HEK293 (cell line): ENCODE measurements around the gene SIX4.

Source experiments
- EGR2 ChIP-seq: fragments of 450-650 bp; formaldehyde crosslinking; IDR thresholded peaks from 2 replicates; pipeline ENCODE4 v1.5.1; 2016; ENCODE audit warnings: low read depth, missing biosample characterization, missing genetic modification characterization
- FEZF1 ChIP-seq: fragments of 450-650 bp; formaldehyde crosslinking; IDR thresholded peaks from 2 replicates; pipeline ENCODE4 v1.5.1; 2016; ENCODE audit warnings: missing biosample characterization, missing genetic modification characterization
- GFI1B ChIP-seq: fragments of 450-650 bp; formaldehyde crosslinking; IDR thresholded peaks from 2 replicates; pipeline ENCODE4 v1.5.1; 2016; ENCODE audit warnings: missing biosample characterization, missing genetic modification characterization
- GLIS1 ChIP-seq: fragments of 450-650 bp; formaldehyde crosslinking; IDR thresholded peaks from 2 replicates; pipeline ENCODE4 v1.5.1; 2016; ENCODE audit warnings: missing biosample characterization, missing genetic modification characterization
- HOXC10 ChIP-seq: sonication (generic); formaldehyde crosslinking; IDR thresholded peaks from 2 replicates; pipeline ENCODE4 v1.8.1; 2023; ENCODE audit warnings: mild to moderate bottlenecking, missing genetic modification reagents
- IKZF3 ChIP-seq: fragments of 450-650 bp; IDR thresholded peaks from 2 replicates; pipeline ENCODE4 v1.5.0; 2018; ENCODE audit warnings: missing biosample characterization, mild to moderate bottlenecking, missing genetic modification characterization, moderate library complexity
- KLF10 ChIP-seq: fragments of 450-650 bp; IDR thresholded peaks from 2 replicates; pipeline ENCODE4 v1.5.1; 2018; ENCODE audit warnings: missing biosample characterization, mild to moderate bottlenecking, missing genetic modification characterization
- PATZ1 ChIP-seq: fragments of 450-650 bp; formaldehyde crosslinking; IDR thresholded peaks from 2 replicates; pipeline ENCODE4 v1.5.1; 2016; ENCODE audit warnings: missing biosample characterization, missing genetic modification characterization
- PRDM1 ChIP-seq: fragments of 450-650 bp; formaldehyde crosslinking; IDR thresholded peaks from 2 replicates; pipeline ENCODE4; 2016; ENCODE audit warnings: missing biosample characterization, missing genetic modification characterization
- PRDM6 ChIP-seq: fragments of 450-650 bp; formaldehyde crosslinking; IDR thresholded peaks from 2 replicates; pipeline ENCODE4 v1.5.1; 2017; ENCODE audit warnings: missing biosample characterization, missing genetic modification characterization
- TCF7L2 ChIP-seq: IDR thresholded peaks from 2 replicates; pipeline ENCODE4 v1.6.1; 2011; ENCODE audit warnings: low read depth, mild to moderate bottlenecking, inconsistent platforms, low read length, moderate library complexity, borderline replicate concordance
- YY2 ChIP-seq: fragments of 450-650 bp; formaldehyde crosslinking; IDR thresholded peaks from 2 replicates; pipeline ENCODE4 v1.5.1; 2016; ENCODE audit warnings: missing biosample characterization, missing genetic modification characterization
- ZBTB11 ChIP-seq: fragments of 450-650 bp; formaldehyde crosslinking; conservative IDR thresholded peaks from 2 replicates; pipeline ENCODE4 v1.5.1; 2016; ENCODE audit warnings: low read depth, missing biosample characterization, missing genetic modification characterization
- ZNF114 ChIP-seq: fragments of 450-650 bp; formaldehyde crosslinking; IDR thresholded peaks from 2 replicates; pipeline ENCODE4 v1.5.0; 2017; ENCODE audit warnings: missing biosample characterization, missing genetic modification characterization
- ZNF121 ChIP-seq: fragments of 450-650 bp; formaldehyde crosslinking; IDR thresholded peaks from 2 replicates; pipeline ENCODE4 v1.5.1; 2016; ENCODE audit warnings: missing biosample characterization, missing genetic modification characterization
- ZNF132 ChIP-seq: fragments of 450-650 bp; formaldehyde crosslinking; IDR thresholded peaks from 2 replicates; pipeline ENCODE4 v1.5.1; 2017; ENCODE audit warnings: missing biosample characterization, missing genetic modification characterization, borderline replicate concordance
- ZNF133 ChIP-seq: fragments of 450-650 bp; formaldehyde crosslinking; IDR thresholded peaks from 2 replicates; pipeline ENCODE4 v1.5.1; 2016; ENCODE audit warnings: missing biosample characterization, missing genetic modification characterization
- ZNF184 ChIP-seq: fragments of 450-650 bp; IDR thresholded peaks from 2 replicates; pipeline ENCODE4 v1.5.1; 2018; ENCODE audit warnings: missing biosample characterization, mild to moderate bottlenecking, missing genetic modification characterization
- ZNF221 ChIP-seq: fragments of 450-650 bp; formaldehyde crosslinking; IDR thresholded peaks from 2 replicates; pipeline ENCODE4 v1.5.1; 2017; ENCODE audit warnings: missing biosample characterization, missing genetic modification characterization, borderline replicate concordance
- ZNF23 ChIP-seq: fragments of 450-650 bp; formaldehyde crosslinking; IDR thresholded peaks from 2 replicates; pipeline ENCODE4 v1.5.1; 2016; ENCODE audit warnings: missing biosample characterization, missing genetic modification characterization, borderline replicate concordance
- ZNF24 ChIP-seq: fragments of 450-650 bp; formaldehyde crosslinking; IDR thresholded peaks from 2 replicates; pipeline ENCODE4 v1.5.1; 2016; ENCODE audit warnings: missing biosample characterization, missing genetic modification characterization
- ZNF302 ChIP-seq: fragments of 450-650 bp; formaldehyde crosslinking; IDR thresholded peaks from 2 replicates; pipeline ENCODE4 v1.5.1; 2016; ENCODE audit warnings: missing biosample characterization, missing genetic modification characterization, low read depth
- ZNF324 ChIP-seq: fragments of 450-650 bp; formaldehyde crosslinking; IDR thresholded peaks from 2 replicates; pipeline ENCODE4 v1.5.1; 2016; ENCODE audit warnings: missing biosample characterization, missing genetic modification characterization
- ZNF398 ChIP-seq: fragments of 450-650 bp; formaldehyde crosslinking; IDR thresholded peaks from 2 replicates; pipeline ENCODE4 v1.5.1; 2017; ENCODE audit warnings: missing biosample characterization, missing genetic modification characterization
- ZNF416 ChIP-seq: fragments of 450-650 bp; formaldehyde crosslinking; IDR thresholded peaks from 2 replicates; pipeline ENCODE4 v1.5.1; 2016; ENCODE audit warnings: missing biosample characterization, missing genetic modification characterization
- ZNF548 ChIP-seq: fragments of 450-650 bp; formaldehyde crosslinking; IDR thresholded peaks from 2 replicates; pipeline ENCODE4 v1.5.1; 2016; ENCODE audit warnings: missing biosample characterization, missing genetic modification characterization
- ZNF600 ChIP-seq: fragments of 450-650 bp; formaldehyde crosslinking; IDR thresholded peaks from 2 replicates; pipeline ENCODE4 v1.5.1; 2016; ENCODE audit warnings: missing biosample characterization, missing genetic modification characterization
- ZNF621 ChIP-seq: fragments of 450-650 bp; formaldehyde crosslinking; IDR thresholded peaks from 2 replicates; pipeline ENCODE4 v1.5.1; 2017; ENCODE audit warnings: missing biosample characterization, missing genetic modification characterization
- ZNF626 ChIP-seq: fragments of 450-650 bp; sonication (Bioruptor Pico); formaldehyde crosslinking; IDR thresholded peaks from 2 replicates; pipeline ENCODE4 v1.5.1; 2018; ENCODE audit warnings: missing biosample characterization, missing genetic modification characterization, inconsistent platforms
- ZNF670 ChIP-seq: fragments of 450-650 bp; formaldehyde crosslinking; IDR thresholded peaks from 2 replicates; pipeline ENCODE4 v1.5.1; 2016; ENCODE audit warnings: missing biosample characterization, missing genetic modification characterization, low read depth
- ZNF677 ChIP-seq: fragments of 450-650 bp; IDR thresholded peaks from 2 replicates; pipeline ENCODE4 v1.5.0; 2018; ENCODE audit warnings: missing biosample characterization, mild to moderate bottlenecking, missing genetic modification characterization, moderate library complexity
- ZNF701 ChIP-seq: fragments of 450-650 bp; formaldehyde crosslinking; IDR thresholded peaks from 2 replicates; pipeline ENCODE4 v1.5.1; 2016; ENCODE audit warnings: missing biosample characterization, missing genetic modification characterization
- ZNF837 ChIP-seq: fragments of 450-650 bp; formaldehyde crosslinking; IDR thresholded peaks from 2 replicates; pipeline ENCODE4 v1.5.1; 2016; ENCODE audit warnings: missing biosample characterization, missing genetic modification characterization
- ZSCAN23 ChIP-seq: fragments of 450-650 bp; formaldehyde crosslinking; IDR thresholded peaks from 2 replicates; pipeline ENCODE4 v1.5.1; 2016; ENCODE audit warnings: missing biosample characterization, missing genetic modification characterization

The SIX4 gene

GRCh38 chr14:60723907-60724618 is at the start of gene SIX4 (continued):
- TF ChIP-seq ZNF621 (no peak), ZNF416 (tag by site-specific recombination) (no peak), GLIS1 (tag by site-specific recombination) (peak; percentile 36), ZNF670 (tag by site-specific recombination) (no peak), FEZF1 (tag by site-specific recombination) (peak; percentile 50), ZNF23 (no peak), KLF10 (tag by site-specific recombination) (no peak), ZNF701 (no peak), ZNF114 (tag by site-specific recombination) (no peak), ZNF398 (tag by site-specific recombination) (peak; percentile 96), ZBTB11 (tag by site-specific recombination) (peak; percentile 49), ZNF324 (tag by site-specific recombination) (no peak), ZNF121 (no peak), HOXC10 (CRISPR knock-in tag) (no peak), ZSCAN23 (tag by site-specific recombination) (0 out of 2 replicates have a peak, but pooled peaks have one; percentile 23), YY2 (peak; percentile 27; the same call in 1 of the 2 replicates), ZNF548 (no peak), ZNF626 (tag by site-specific recombination) (no peak), ZNF677 (tag by site-specific recombination) (no peak), EGR2 (tag by site-specific recombination) (peak; percentile 99), TCF7L2 (peak; percentile 54; the same call in 1 of the 2 replicates), PRDM6 (tag by site-specific recombination) (no peak), PRDM1 (tag by site-specific recombination) (peak; percentile 22; the same call in 1 of the 2 replicates), ZNF221 (tag by site-specific recombination) (no peak), ZNF133 (tag by site-specific recombination) (no peak), ZNF600 (tag by site-specific recombination) (peak; percentile 54; the same call in 1 of the 2 replicates), PATZ1 (tag by site-specific recombination) (peak; percentile 87), ZNF24 (0 out of 2 replicates have a peak, but pooled peaks have one; percentile 15), ZNF837 (tag by site-specific recombination) (no peak), IKZF3 (tag by site-specific recombination) (no peak), ZNF302 (tag by site-specific recombination) (no peak), ZNF132 (tag by site-specific recombination) (no peak), ZNF184 (tag by site-specific recombination) (no peak), GFI1B (tag by site-specific recombination) (no peak)
